T1000 (cell line): ENCODE measurements around the gene OTOF.

ENCODE experiments used
- DNase-seq: peaks from one replicate; lab custom pipeline; 2025; ENCODE audit warnings: mixed read lengths; lab: John Stamatoyannopoulos, UW

The OTOF gene

GRCh38 chr2:26412091-26412673, 65.7 kb downstream of the OTOF start:
- DNase-seq = no peak

GRCh38 chr2:26411419-26411818, 66.5 kb downstream of the OTOF start:
- DNase-seq = no peak

- no peak for DNase-seq
Measured at GRCh38 chr2:26410764-26411243, 67.1 kb downstream of the OTOF start.

GRCh38 chr2:26409785-26410184, 68.1 kb downstream of the OTOF start:
- DNase-seq = no peak

GRCh38 chr2:26407526-26407925, 70.4 kb downstream of the OTOF start:
- DNase-seq = no peak
